GM18868 (cell line): ENCODE data around the gene SNX32.
"Not testable (repeated sequence)": the region's sequence is repeated elsewhere in the genome, so short reads cannot be mapped to it uniquely, and the experiment has no call there.

Experiments
- ATAC-seq: cut with Tn5 transposase; IDR thresholded peaks from one replicate; pipeline ENCODE4 v1.9.1; 2021; ENCODE audit warnings: mild to moderate bottlenecking, moderate library complexity; ENCODE audit not compliant: unreplicated experiment

The SNX32 gene

GRCh38 chr11:65883058-65883761 lies 49.4 kb downstream of the SNX32 start:
- no peak for ATAC-seq

- no peak for ATAC-seq
These were observed 50.3 kb downstream of the SNX32 start for GRCh38 chr11:65883786-65884715.

- ATAC-seq, result no peak
These were observed 50.9 kb downstream of the SNX32 start for GRCh38 chr11:65884716-65885092.

- ATAC-seq, result no peak
These were observed 51.5 kb downstream of the SNX32 start for GRCh38 chr11:65885231-65885630.

DNA sequence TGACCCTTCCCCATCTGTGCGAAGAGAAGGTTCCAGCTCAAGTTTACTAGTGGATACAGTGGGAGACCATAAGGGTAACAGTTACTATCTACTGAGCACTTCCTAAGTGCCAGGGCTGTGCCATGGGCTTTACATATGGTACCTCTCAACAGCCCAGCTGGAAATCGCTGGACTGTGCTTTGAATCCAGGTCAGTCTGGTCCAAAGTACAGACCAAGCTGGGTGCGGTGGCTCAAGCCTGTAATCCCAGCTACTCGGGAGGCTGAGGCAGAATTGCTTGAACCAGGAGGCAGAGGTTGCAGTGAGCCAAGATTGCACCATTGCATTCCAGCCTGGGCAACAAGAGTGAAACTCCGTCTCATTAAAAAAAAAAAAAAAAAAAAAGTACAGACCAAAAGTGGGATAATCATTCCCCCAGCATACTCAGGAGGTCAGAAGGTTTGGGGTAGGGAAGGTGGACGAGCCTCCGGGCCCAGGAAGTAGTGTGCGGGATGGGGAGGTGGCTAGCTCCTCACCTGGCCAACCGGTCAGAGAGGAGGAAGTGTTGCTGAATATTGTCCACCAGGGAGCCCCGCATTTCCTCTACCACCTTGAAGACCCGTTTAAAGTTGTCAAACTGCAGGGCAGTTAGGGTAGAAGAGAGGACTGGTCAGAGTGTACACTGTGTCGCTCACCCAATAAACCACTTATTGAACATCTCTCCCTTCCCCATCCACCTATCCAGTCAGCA lies 52.2 kb downstream of the SNX32 start:
- no peak for ATAC-seq

- ATAC-seq, result no peak
These were observed 53.3 kb downstream of the SNX32 start for GRCh38 chr11:65886826-65887722.

- no peak for ATAC-seq
These were observed 54.0 kb downstream of the SNX32 start for GRCh38 chr11:65887723-65888162.

DNA sequence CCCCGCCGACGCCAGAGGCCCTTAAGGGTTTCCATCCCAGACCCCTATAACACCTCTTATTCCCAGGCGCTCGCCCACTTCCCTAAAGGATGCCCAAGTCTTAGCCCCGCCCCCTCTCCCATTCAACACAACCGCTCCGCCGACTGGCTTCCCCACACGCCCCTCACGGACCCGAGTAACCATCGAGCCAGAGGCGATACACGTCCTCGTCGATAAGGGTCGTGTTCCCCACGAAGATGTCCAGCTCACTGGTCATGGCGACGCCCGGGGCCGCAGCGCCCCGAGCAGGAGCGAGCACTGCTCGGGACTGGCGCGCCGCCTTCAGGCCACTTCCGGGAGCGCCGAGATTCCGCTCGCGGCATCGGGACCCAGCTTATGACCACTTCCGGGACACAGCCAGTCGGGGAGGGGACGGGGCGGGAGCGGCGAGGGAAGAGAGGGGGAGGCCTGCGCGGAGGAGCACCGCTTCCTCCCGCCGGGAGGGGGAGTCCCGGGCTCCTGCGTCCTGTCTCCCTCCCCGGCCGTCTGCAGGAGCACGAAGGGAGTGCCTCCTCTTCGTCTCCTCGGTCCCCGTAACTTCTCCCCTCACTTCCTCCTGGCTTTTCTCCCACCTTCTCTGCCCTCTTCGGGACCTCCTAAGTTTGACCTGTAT lies 54.5 kb downstream of the SNX32 start, which contains the start of gene FIBP:
FIBP (minus strand) TSS at position 309 of the 652 bp plus-strand sequence; CDS start at position 256, 53 bp downstream.
- ATAC-seq, result peak; percentile 58

GRCh38 chr11:65890324-65891218 lies 56.8 kb downstream of the SNX32 start, which contains the start of gene CCDC85B:
CCDC85B (plus strand) TSS chr11:65890673; CDS start chr11:65890784, 111 bp downstream.
- ATAC-seq, result peak; percentile 54

DNA sequence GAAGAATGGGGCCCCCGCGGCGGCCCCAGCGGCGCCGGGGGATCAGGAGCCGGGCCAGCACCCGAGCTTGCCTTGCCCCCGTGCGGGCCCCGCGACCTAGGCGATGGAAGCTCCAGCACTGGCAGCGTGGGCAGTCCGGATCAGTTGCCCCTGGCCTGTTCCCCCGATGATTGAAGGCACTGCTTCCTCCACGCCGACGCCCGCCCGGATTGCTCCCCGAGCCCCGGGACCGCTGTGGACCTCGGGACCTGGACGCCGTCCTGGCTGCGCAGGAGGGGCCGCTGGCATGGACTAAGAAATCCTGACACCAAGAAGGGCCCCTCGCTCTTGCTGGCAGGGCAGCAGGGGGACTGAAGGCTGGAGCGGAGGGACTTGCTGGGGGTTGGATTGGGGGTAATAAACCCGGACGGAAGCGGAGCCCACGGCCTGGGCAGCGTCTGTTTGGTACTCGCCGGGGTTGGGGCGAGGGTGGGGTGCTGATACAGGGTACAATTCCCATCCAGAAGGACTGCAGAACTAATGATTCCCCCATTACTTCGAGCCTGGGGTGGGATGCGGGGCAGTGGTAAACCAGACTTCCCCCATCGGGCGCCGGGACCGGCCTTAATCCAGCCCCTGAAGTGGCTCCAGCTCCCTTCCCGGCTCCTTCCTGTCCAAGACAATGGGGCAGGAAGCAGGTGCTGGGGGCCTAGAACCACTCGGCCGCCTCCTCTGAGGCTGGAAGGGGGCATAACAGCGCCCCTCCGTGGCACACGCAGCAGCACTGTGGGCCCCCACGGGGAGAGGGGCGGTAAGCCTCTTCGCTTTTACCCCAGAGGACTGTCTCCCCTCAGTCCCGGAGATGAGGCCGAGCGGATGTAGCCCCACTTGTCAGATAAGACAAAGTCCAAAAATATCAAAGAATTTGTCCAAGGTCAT lies 57.7 kb downstream of the SNX32 start:
- no peak for ATAC-seq

- ATAC-seq, result not testable (repeated sequence)
These were observed 58.4 kb downstream of the SNX32 start for GRCh38 chr11:65892137-65892540.

DNA sequence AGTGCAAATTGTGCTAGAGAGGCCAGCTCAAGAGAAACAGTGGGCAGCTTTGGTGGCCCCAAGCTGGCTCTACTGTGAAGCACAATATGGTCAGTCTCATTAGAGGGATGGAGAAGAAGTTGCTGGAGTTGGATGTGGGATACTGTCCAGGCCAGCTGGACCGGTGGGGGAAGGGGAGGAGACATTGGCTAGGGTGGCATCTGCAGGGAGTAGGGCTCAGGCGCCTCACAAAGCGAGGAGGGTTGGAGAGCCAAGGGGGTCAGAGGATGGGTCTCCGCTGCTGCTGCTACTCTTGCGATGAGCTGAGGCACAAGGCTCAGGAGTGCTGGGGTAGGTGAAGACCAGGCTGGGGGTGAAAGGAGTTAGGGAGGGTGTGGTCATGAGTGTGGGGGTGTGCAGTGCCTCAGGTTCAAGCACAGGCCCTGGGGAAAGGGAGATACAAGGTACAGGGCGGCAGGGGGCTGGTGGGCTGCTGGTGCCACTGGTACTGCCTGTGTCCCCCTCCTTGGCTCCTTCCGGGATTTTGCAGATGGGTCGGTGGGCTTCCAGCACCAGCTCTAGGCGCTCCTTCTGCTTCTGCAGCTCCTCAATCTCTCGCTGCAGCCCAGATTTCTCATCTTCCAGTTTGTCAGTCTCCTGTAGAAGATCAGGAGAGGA lies 59.0 kb downstream of the SNX32 start:
- ATAC-seq, result no peak

- no peak for ATAC-seq
These were observed 60.4 kb downstream of the SNX32 start for GRCh38 chr11:65894034-65894591.

DNA sequence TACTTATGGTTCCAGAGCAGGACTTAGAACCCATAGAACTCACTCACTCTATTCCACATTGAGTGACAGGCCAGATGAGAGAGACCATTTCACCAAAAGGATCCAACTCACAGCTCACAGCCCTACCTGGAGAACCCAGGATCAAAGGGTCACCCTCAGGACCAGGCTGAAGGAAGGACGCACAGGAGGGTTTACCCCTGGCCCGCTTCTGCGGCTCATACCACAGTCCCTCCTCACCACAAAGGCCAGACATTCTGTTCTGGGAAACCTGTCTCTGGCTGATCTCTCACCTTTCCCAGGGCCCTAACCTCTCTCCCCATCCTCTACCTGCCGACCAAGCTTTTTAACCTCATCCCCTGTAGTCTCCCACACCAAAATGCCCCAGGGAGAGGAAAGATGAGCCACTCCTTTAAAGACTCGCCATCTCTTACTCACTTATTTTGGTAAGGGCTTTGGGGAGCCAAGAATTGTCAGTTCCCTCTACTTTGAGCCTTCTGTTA lies 61.8 kb downstream of the SNX32 start:
- no peak for ATAC-seq

DNA sequence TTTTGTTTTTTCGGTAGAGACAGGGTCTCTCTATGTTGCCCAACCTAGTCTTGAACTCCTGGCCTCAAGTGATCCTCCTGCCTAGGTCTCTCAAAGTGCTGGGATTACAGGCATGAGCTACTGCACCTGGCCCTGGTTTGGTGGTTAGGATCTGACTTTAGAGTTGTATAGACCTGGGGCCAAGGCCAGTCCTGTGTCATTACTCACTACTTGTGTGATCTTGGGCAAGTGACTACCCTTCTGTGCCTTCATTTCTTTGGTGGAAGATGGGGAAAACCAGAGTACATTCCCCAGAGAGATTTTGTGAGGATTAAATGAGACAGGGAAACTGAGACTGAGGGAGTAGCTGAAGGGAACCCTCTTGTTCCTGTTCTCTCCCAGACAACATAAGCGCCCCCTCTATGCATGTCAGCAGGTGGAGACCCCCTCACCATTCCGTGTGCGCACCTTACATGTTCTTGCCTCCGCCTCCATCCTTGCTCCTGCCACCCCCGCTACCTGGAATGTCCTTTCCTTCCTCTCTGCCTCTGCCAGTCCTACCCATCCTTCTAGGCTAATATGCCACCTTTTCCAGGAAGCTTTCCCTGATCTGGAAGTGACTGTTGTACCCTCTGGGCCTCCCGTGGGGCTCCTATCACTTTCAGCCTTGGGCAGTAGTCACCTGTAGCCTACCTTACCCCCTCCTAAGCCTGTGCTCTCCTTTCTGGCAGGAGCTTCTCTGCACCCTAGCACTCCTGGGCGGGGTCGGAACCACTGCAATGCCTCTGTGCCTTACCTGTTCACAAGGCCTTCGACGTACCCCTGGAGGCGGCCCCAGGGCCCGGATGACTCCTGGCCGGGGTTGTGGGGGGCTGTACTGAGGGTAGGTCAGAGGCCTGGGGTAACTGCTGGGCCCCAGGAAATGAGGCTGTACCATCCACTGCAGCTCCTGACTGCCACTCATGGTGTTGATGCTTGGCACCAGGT lies 62.6 kb downstream of the SNX32 start:
- no peak for ATAC-seq
